ENCODE measurements around the gene YIF1A.

The YIF1A gene

GRCh38 chr11:66268952-66269905 is 19.7 kb downstream of the YIF1A start:
- H3K4me3 ChIP-seq (ENCODE audit: low read length) = peak overlapping the region; percentile 96
- peak overlapping the region; percentile 92 for H3K9ac ChIP-seq (ENCODE audit: low read depth, low read length)
- H3K36me3 ChIP-seq (ENCODE audit: insufficient read depth, low read depth, low read length) = peaks cover 40% of the 10 kb centered on the region
- H3K9me3 ChIP-seq (ENCODE audit: insufficient read depth, low read depth, low read length) = no peaks in the 10 kb centered on the region
- peak overlapping the region; percentile 74 for H3K27ac ChIP-seq (ENCODE audit: low read length)
- H3K4me1 ChIP-seq (ENCODE audit: insufficient read depth, low read length) = peaks cover 7% of the 10 kb centered on the region; the same call in 1 of the 2 replicates
- H3K27me3 ChIP-seq (ENCODE audit: insufficient read depth, low read length) = no peaks in the 10 kb centered on the region

- H3K9ac ChIP-seq (ENCODE audit: low read depth, low read length) = peak within 1 kb of the TSS; percentile 92
- peaks cover 40% of the 10 kb centered on the region for H3K36me3 ChIP-seq (ENCODE audit: insufficient read depth, low read depth, low read length)
- peak within 1 kb of the TSS; percentile 74 for H3K27ac ChIP-seq (ENCODE audit: low read length)
- no peaks in the 10 kb centered on the region for H3K27me3 ChIP-seq (ENCODE audit: insufficient read depth, low read length)
- peak within 1 kb of the TSS; percentile 96 for H3K4me3 ChIP-seq (ENCODE audit: low read length)
- H3K9me3 ChIP-seq (ENCODE audit: insufficient read depth, low read depth, low read length) = no peaks in the 10 kb centered on the region
- peaks cover 7% of the 10 kb centered on the region; the same call in 1 of the 2 replicates for H3K4me1 ChIP-seq (ENCODE audit: insufficient read depth, low read length)
Observed at GRCh38 chr11:66268244-66268951, 20.5 kb downstream of the YIF1A start, which contains the start of gene RAB1B. RAB1B (plus strand) TSS chr11:66268639; CDS start chr11:66268680, 41 bp downstream.

- Histone ChIP-seq H3K9me3 (ENCODE audit: insufficient read depth, low read depth, low read length) (no peaks in the 10 kb centered on the region), H3K27me3 (ENCODE audit: insufficient read depth, low read length) (no peaks in the 10 kb centered on the region), H3K9ac (ENCODE audit: low read depth, low read length) (peak overlapping the region; percentile 64; the same call in 1 of the 2 replicates), H3K27ac (ENCODE audit: low read length) (peak overlapping the region; percentile 42), H3K36me3 (ENCODE audit: insufficient read depth, low read depth, low read length) (peaks cover 40% of the 10 kb centered on the region), H3K4me3 (ENCODE audit: low read length) (peak overlapping the region; percentile 96), H3K4me1 (ENCODE audit: insufficient read depth, low read length) (peaks cover 7% of the 10 kb centered on the region; the same call in 1 of the 2 replicates)
Observed at GRCh38 chr11:66267379-66268243, 21.3 kb downstream of the YIF1A start.

GRCh38 chr11:66267039-66267378 is 21.9 kb downstream of the YIF1A start:
- no peaks in the 10 kb centered on the region for H3K27me3 ChIP-seq (ENCODE audit: insufficient read depth, low read length)
- no peak overlapping the region for H3K27ac ChIP-seq (ENCODE audit: low read length)
- H3K36me3 ChIP-seq (ENCODE audit: insufficient read depth, low read depth, low read length) = peaks cover 40% of the 10 kb centered on the region
- no peaks in the 10 kb centered on the region for H3K9me3 ChIP-seq (ENCODE audit: insufficient read depth, low read depth, low read length)
- H3K9ac ChIP-seq (ENCODE audit: low read depth, low read length) = peak overlapping the region; percentile 61; the same call in 1 of the 2 replicates
- peaks cover 7% of the 10 kb centered on the region; the same call in 1 of the 2 replicates for H3K4me1 ChIP-seq (ENCODE audit: insufficient read depth, low read length)
- peak overlapping the region; percentile 96 for H3K4me3 ChIP-seq (ENCODE audit: low read length)

- no peaks in the 10 kb centered on the region for H3K9me3 ChIP-seq (ENCODE audit: insufficient read depth, low read depth, low read length)
- peaks cover 40% of the 10 kb centered on the region for H3K36me3 ChIP-seq (ENCODE audit: insufficient read depth, low read depth, low read length)
- peak overlapping the region; percentile 96; the same call in 1 of the 2 replicates for H3K4me3 ChIP-seq (ENCODE audit: low read length)
- H3K27ac ChIP-seq (ENCODE audit: low read length) = no peak overlapping the region
- no peaks in the 10 kb centered on the region for H3K27me3 ChIP-seq (ENCODE audit: insufficient read depth, low read length)
- peaks cover 7% of the 10 kb centered on the region; the same call in 1 of the 2 replicates for H3K4me1 ChIP-seq (ENCODE audit: insufficient read depth, low read length)
- peak overlapping the region; percentile 61; the same call in 1 of the 2 replicates for H3K9ac ChIP-seq (ENCODE audit: low read depth, low read length)
Observed at GRCh38 chr11:66266378-66267038, 22.4 kb downstream of the YIF1A start.

GRCh38 chr11:66265531-66266377 is 23.2 kb downstream of the YIF1A start:
- no peak overlapping the region for H3K27ac ChIP-seq (ENCODE audit: low read length)
- peaks cover 7% of the 10 kb centered on the region; the same call in 1 of the 2 replicates for H3K4me1 ChIP-seq (ENCODE audit: insufficient read depth, low read length)
- no peaks in the 10 kb centered on the region for H3K9me3 ChIP-seq (ENCODE audit: insufficient read depth, low read depth, low read length)
- no peak overlapping the region for H3K4me3 ChIP-seq (ENCODE audit: low read length)
- H3K27me3 ChIP-seq (ENCODE audit: insufficient read depth, low read length) = no peaks in the 10 kb centered on the region
- peaks cover 46% of the 10 kb centered on the region for H3K36me3 ChIP-seq (ENCODE audit: insufficient read depth, low read depth, low read length)
- no peak overlapping the region for H3K9ac ChIP-seq (ENCODE audit: low read depth, low read length)

GRCh38 chr11:66264914-66265313 is 24.0 kb downstream of the YIF1A start:
- no peaks in the 10 kb centered on the region for H3K9me3 ChIP-seq (ENCODE audit: insufficient read depth, low read depth, low read length)
- peaks cover 51% of the 10 kb centered on the region for H3K36me3 ChIP-seq (ENCODE audit: insufficient read depth, low read depth, low read length)
- H3K4me1 ChIP-seq (ENCODE audit: insufficient read depth, low read length) = peaks cover 7% of the 10 kb centered on the region; the same call in 1 of the 2 replicates
- H3K4me3 ChIP-seq (ENCODE audit: low read length) = no peak overlapping the region
- no peak overlapping the region for H3K9ac ChIP-seq (ENCODE audit: low read depth, low read length)
- H3K27me3 ChIP-seq (ENCODE audit: insufficient read depth, low read length) = no peaks in the 10 kb centered on the region
- no peak overlapping the region for H3K27ac ChIP-seq (ENCODE audit: low read length)

GRCh38 chr11:66264383-66264782 is 24.6 kb downstream of the YIF1A start:
- peaks cover 56% of the 10 kb centered on the region for H3K36me3 ChIP-seq (ENCODE audit: insufficient read depth, low read depth, low read length)

GRCh38 chr11:66263785-66264184 is 25.2 kb downstream of the YIF1A start:
- Histone ChIP-seq H3K9ac (ENCODE audit: low read depth, low read length) (no peak overlapping the region), H3K27me3 (ENCODE audit: insufficient read depth, low read length) (no peaks in the 10 kb centered on the region), H3K4me1 (ENCODE audit: insufficient read depth, low read length) (no peaks in the 10 kb centered on the region), H3K27ac (ENCODE audit: low read length) (no peak overlapping the region), H3K36me3 (ENCODE audit: insufficient read depth, low read depth, low read length) (peaks cover 60% of the 10 kb centered on the region), H3K4me3 (ENCODE audit: low read length) (no peak overlapping the region), H3K9me3 (ENCODE audit: insufficient read depth, low read depth, low read length) (no peaks in the 10 kb centered on the region)

More at GRCh38 chr11:66264383-66264782, 24.6 kb downstream of the YIF1A start:
- H3K27me3 ChIP-seq (ENCODE audit: insufficient read depth, low read length) = no peaks in the 10 kb centered on the region
- no peak overlapping the region for H3K27ac ChIP-seq (ENCODE audit: low read length)
- H3K9ac ChIP-seq (ENCODE audit: low read depth, low read length) = no peak overlapping the region
- H3K9me3 ChIP-seq (ENCODE audit: insufficient read depth, low read depth, low read length) = no peaks in the 10 kb centered on the region
- H3K4me3 ChIP-seq (ENCODE audit: low read length) = no peak overlapping the region
- peaks cover 2% of the 10 kb centered on the region; the same call in 1 of the 2 replicates for H3K4me1 ChIP-seq (ENCODE audit: insufficient read depth, low read length)

GRCh38 chr11:66263231-66263630 is 25.7 kb downstream of the YIF1A start:
- H3K4me3 ChIP-seq (ENCODE audit: low read length) = no peak overlapping the region
- H3K36me3 ChIP-seq (ENCODE audit: insufficient read depth, low read depth, low read length) = peaks cover 60% of the 10 kb centered on the region
- no peaks in the 10 kb centered on the region for H3K27me3 ChIP-seq (ENCODE audit: insufficient read depth, low read length)
- H3K4me1 ChIP-seq (ENCODE audit: insufficient read depth, low read length) = no peaks in the 10 kb centered on the region
- H3K27ac ChIP-seq (ENCODE audit: low read length) = no peak overlapping the region
- no peak overlapping the region for H3K9ac ChIP-seq (ENCODE audit: low read depth, low read length)
- H3K9me3 ChIP-seq (ENCODE audit: insufficient read depth, low read depth, low read length) = no peaks in the 10 kb centered on the region
